ENCODE data around the gene MOK.

The MOK gene

GRCh38 chr14:102283631-102284129 is 21.3 kb downstream of the MOK start:
- DNase-seq: no peak

GRCh38 chr14:102282751-102283465 is 22.1 kb downstream of the MOK start:
- DNase-seq: no peak

- DNase-seq: no peak
Observed at GRCh38 chr14:102280376-102280962, 24.5 kb downstream of the MOK start.

- DNase-seq: no peak
Observed at GRCh38 chr14:102279688-102280348, 25.1 kb downstream of the MOK start.

- no peak for DNase-seq
Observed at GRCh38 chr14:102279282-102279681, 25.7 kb downstream of the MOK start.

GRCh38 chr14:102278631-102278935 is 26.4 kb downstream of the MOK start:
- no peak for DNase-seq

- no peak for DNase-seq
Observed at GRCh38 chr14:102277874-102278630, 26.9 kb downstream of the MOK start.

- DNase-seq: no peak
Observed at GRCh38 chr14:102275866-102276265, 29.1 kb downstream of the MOK start.

GRCh38 chr14:102272392-102272791 is 32.6 kb downstream of the MOK start:
- no peak for DNase-seq

- DNase-seq: no peak
Observed at GRCh38 chr14:102264775-102265174, 40.2 kb downstream of the MOK start.

- DNase-seq: no peak
Observed at GRCh38 chr14:102264355-102264754, 40.6 kb downstream of the MOK start.

- DNase-seq: no peak
Observed at GRCh38 chr14:102262929-102263462, 42.0 kb downstream of the MOK start.

- DNase-seq: no peak
Observed at GRCh38 chr14:102258136-102258535, 46.8 kb downstream of the MOK start.

GRCh38 chr14:102256716-102257115 is 48.2 kb downstream of the MOK start:
- no peak for DNase-seq

- peak; percentile 66 for DNase-seq
Observed at GRCh38 chr14:102255401-102256190, 49.4 kb downstream of the MOK start.

GRCh38 chr14:102252834-102253801 is 51.8 kb downstream of the MOK start:
- no peak for DNase-seq

GRCh38 chr14:102251161-102251560 is 53.8 kb downstream of the MOK start:
- DNase-seq: no peak

- DNase-seq: no peak
Observed at GRCh38 chr14:102250636-102251035, 54.3 kb downstream of the MOK start.

GRCh38 chr14:102249981-102250380 is 55.0 kb downstream of the MOK start:
- no peak for DNase-seq

GRCh38 chr14:102249041-102249440 is 55.9 kb downstream of the MOK start:
- DNase-seq: no peak

- no peak for DNase-seq
Observed at GRCh38 chr14:102248121-102248520, 56.8 kb downstream of the MOK start.
